GM10847 (cell line): ENCODE results near the gene AP4B1.

Source experiments
- POLR2A ChIP-seq: IDR thresholded peaks from 2 replicates; pipeline ENCODE4 v1.6.1; 2011; ENCODE audit not compliant: insufficient read length; ENCODE audit errors: extremely low read depth

Gene AP4B1

DNA sequence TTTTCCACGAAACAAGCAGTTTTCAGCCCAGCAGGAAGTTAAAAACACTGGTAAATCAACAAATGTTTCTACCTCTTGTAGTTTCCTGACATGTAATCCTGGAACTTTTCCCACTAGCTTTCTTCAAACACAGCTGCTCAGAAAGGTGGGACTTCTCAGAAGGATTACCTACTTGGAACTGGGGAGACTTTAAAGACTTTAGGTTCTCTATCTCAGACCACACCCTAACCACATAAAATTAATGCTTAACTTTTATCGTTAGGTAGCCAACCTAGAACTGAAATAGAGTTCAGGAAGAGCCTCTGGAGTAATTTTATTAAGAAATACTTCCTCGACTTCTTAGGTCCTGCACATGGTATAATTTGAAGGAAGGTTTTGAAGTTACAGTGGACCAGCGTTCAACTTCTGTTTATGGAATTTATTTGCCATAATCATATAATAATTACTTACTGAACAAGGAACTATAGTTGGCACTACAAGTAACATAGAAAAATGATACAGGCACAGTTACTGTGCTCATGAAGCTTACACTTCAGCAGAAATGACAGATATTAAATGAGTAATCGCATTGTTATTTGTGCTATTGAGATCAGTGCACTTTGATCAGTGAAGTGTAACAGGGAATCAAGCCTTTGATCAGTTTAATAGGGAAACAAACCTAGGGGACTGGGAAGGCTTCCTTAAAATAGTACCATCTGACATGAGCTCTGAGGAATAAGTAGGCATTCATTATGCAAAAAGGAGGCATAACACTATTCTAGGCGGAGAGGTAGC, 17.0 kb downstream of the AP4B1 start, which contains the start of gene BCL2L15:
TSS of gene BCL2L15 (minus strand) at position 180 of the 774 bp plus-strand sequence. CDS start 206 bp downstream, outside the sequence.
- TF ChIP-seq POLR2A = no peak

DNA sequence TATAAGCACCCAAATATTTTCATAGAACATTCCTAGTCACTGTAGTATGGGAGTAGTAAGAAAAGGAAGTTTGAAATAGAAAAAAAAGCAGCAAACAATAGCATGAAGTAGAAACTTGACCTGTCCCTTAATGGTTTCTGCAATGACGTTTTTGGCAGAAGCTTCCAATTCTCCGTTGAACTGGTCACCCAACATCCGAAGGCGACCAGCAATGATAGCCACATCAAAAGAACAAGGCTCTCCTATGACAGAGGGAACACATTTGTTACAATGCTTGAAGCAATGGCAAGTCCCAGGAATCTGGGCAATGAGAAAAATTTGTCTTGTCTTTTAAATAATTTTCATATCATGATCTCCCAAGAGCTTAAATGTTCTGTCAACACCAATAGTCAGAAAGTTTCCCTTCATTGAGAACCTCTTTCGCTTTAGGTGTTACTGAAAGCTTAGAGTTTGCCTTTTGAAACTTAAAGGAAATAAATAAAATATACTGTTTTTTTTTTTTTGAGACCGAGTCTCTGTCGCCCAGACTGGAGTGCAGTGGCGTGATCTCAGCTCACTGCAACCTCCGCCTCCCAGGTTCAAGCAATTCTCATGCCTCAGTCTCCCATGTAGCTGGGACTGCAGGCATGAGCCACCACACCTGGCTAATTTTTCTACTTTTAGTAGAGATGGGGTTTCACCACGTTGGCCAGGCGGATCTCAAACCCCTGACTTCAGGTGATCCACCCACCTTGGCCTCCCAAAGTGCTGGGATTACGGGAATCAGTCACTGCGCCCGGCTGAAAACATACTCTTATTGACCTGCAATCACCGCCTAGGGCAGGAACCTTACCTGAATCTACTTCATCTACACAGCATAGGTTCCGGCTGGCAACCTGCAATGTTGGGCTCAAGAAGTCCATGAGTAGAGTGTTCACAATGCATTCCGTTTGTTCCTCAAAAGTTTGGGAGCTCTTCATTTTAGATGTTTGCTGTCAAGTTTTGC, 17.9 kb downstream of the AP4B1 start:
- no peak for TF ChIP-seq POLR2A

DNA sequence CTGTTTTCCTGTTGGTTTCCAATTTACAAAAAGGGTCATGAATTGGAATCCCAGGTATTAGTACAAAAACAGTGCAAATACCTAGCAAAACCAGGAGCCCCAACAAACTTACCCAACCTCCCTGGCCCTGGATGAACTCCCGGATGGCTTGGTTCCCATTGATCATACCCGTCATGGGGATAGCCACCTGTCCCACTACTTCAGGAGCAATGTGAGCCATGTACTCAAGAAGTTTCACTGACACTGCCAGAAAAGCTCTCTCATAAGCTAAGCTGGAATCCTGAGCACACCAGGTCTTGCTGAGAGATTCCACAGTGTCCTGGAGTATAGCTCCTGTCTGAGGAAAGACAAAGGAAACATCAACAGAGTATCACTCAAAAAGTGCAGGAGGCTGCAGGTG, 22.9 kb downstream of the AP4B1 start:
- TF ChIP-seq POLR2A = no peak

DNA sequence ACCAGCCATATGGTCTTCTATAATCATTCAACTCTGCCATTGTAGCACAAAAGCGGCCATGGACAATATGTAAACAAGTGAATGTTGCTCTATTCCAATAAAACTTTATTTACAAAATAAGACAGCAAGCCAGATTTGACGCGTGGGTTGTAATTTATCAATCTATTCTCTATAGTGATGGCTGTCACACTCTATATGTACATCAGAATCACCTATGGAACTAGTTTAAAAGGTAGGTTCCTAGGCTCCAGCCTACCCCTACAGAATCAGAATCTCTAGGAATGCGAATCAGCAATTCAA, 24.9 kb downstream of the AP4B1 start:
- no peak for TF ChIP-seq POLR2A

DNA sequence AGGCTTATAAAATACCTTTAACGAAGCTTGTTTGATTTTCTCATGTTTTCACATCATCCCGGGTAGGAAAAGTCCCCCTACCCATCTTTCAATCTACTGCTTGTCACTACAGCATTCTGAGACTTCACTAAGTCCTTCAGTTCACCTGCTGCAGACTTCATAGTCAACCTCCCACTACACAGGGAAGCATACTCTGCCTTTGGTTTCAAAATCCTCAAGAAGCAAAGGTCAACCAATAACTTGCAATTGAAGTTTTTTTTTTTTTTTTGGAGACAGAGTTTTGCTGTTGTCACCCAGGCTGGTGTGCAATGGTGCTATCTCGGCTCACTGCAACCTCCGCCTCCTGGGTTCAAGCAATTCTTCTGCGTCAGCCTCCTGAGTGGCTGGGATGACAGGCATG, 28.4 kb downstream of the AP4B1 start:
- no peak for TF ChIP-seq POLR2A

DNA sequence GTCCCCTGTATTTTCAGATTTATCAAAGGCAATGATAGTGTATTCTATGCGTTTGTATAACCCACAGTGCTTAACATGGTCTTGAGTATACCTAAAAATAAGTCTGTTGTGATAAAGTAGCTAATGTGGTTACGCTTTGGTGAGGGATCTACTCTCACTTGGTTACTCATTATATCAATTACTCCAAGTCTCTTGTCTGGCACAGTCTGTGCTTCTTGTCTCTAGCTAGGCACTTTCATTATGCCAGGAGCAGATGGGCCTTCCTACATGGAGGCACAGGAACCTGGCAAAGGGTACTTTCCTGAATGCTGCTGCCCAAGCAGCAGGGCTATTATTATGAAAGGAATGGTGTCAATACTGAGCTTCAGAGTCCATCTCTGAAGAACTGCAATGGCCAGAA, 28.9 kb downstream of the AP4B1 start:
- no peak for TF ChIP-seq POLR2A

DNA sequence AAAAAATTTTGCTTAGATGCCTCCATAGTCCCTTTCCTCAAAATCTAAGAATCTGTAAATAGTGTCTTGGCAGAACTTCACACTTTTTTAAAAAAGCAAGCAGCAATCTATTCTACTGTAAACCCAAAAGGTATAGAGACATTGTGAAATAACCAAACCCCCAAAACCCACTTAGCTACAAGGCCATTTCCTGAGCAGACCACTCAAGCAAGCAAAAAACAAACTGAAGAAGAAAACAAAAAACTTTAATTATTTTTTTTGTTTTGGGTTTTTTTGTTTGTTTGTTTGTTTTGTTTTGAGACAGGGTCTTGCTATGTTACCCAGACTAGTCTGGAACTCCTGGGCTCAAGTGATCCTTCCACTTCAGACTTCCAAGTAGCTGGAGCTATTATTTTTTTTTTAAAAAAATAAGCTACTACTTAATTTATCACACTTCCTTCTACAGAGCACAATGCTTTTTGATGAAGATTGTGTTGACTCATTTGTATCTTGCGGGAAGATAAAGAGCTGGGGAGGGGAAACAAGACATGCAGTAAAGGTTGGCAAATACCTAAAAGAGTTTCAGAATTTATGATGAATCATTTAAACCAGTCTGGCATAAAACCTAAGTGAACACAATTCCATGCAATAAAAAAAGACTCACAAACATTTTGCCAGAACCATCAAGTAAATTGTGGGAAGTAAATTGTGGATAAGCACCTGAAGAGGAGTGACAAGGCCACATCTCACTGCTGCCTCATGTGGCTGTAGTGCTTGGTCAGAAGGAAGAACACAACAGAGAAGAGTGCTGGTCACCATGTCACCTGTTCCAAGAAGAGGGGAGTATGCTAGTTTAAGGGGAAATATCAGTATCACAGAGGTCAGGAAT, 30.4 kb downstream of the AP4B1 start:
- TF ChIP-seq POLR2A = no peak

DNA sequence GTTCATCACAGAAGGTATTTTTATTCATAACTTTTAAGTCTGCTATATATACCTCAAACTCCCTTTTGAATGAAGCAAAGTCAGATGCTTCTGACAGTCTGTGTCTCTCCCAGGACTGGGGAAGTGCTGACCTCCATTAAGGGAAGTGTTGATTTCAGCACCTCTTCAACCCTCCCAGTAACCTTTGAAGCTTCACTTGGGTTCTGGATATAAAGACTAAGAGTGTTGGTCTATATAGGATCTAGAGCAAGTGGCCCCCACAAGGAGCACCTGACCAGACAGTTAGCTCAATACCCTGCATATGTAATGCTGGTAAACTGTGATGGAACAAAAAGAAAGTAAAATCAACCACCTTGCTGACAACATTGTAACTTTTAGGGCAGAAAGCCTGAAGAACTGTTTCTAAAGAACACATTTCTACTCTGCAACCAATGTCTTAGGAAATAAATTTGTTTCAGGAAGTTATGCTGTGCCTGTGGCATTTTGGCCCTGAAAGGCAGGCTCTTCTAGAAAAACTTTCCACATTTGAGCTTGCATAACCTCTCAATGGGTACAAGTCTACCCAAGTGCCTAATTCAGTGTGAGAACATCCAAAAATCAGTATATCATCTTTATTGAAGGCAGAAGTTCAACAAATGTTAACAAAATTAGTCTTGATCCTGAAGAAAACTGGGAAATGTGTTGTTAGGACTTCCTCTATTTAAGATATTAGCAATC, 32.2 kb downstream of the AP4B1 start:
- no peak for TF ChIP-seq POLR2A

DNA sequence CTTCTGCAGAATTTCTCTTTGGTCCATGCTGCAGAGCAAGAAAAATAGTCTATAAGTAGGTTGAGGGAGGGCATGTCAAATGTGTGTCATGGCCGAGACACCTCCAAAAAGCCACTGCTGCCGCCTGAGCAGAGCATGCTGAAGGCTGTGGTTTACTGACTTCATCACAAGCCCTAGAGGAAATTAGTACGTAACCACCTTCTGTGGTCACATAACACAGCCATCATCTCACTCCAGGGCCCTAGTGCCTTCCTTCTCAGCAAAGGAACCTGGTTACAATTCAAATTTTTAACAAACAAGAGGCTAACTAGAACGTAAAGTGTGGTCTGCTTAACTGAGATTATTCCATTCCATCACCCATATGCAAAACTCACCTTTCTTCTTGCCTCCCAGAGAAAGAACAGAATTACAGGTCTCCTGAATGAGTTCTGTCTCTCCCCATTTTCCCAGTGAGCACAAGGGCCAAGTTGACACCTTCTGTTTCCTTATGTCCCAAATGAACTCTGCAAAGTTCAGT, 32.9 kb downstream of the AP4B1 start, which contains the start of gene PTPN22:
TSS of gene PTPN22 (minus strand) at position 116 of the 517 bp plus-strand sequence.
- peak; percentile 65 for TF ChIP-seq POLR2A

DNA sequence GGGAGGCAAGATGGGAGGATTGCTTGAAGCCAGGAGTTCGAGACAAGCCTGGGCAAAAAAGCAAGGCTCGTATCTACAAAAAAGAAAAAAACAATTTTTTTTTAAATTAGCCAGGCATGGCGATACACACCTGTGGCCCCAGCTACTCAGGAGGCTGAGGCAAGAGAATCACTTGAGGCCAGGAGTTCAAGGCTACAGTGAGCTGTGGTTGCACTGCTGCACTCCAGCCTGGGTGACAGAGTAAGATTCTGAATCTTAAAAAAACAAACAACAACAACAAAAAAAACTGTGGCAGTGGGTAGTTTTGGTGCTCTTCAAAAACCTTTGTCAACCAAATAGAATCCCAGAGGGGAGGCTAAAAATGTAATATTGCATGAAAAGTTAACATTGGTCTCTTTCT, 33.8 kb downstream of the AP4B1 start:
- TF ChIP-seq POLR2A = no peak

DNA sequence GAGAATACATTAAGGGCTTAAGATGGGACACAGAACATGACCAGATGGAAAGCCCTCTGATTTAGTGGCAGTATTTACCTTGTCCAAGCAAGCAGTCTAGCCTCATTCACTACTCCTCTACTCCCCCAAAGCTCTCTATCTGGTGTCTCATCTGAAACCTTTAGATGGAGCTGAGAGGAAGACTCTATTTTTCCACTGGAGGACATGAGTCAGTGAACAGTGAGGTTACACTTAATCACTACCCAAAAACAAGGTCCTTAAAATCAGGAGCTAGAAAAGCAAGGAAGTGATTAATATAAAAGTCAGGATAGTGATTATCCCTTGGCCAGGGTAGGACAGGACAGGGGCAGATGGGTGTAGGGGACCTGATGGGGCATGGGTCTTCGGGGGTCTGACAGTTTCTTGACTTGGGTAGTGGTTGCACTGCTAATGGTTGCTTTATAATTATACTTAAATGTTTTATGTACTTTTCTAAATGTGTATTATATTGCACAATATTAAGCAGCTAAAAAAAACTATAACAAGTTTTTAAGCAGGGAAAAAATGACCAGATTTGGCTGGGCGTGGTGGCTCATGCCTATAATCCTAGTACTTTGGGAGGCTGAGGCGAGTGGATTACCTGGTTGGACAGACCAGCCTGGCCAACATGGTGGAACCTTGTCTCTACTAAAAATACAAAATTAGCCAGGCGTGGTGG, 36.1 kb downstream of the AP4B1 start:
- TF ChIP-seq POLR2A = no peak

DNA sequence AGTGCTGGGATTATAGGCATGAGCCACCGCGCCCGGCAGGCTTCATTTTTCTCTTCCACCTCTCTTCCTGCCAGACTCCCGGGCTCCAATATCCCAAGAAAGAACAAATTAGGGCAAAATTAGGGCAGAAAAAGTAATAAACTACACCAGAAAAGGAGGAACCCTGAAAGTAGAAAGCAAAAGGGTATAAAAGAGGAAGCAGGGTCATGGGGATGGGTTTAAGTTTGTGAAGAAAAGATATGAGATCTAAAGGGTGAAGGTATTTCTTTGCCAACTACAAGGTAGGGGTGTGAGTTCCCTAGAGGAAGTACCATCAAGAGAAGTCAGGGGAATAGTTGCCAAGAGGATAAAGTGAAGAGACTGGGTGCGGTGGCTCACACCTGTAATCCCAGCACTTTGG, 43.0 kb downstream of the AP4B1 start:
- no peak for TF ChIP-seq POLR2A

DNA sequence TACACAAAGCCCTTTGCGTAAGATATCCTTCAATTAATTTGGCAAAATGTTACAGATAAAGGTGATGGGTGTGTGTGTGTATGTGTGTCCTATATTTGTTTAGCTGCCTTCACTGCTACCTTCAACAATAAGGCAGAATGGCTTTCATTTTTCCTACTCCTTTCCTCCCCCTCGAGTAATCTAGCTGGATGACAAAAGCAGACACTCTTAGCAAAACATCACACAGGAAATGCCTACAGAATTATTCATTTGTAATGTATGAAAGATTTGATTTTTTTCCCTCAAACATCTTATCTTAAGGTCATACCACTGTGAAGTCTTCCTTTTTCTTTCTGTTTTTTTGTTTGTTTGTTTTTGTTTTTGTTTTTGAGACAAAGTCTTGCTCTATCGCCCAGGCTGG, 43.7 kb downstream of the AP4B1 start:
- TF ChIP-seq POLR2A = no peak

DNA sequence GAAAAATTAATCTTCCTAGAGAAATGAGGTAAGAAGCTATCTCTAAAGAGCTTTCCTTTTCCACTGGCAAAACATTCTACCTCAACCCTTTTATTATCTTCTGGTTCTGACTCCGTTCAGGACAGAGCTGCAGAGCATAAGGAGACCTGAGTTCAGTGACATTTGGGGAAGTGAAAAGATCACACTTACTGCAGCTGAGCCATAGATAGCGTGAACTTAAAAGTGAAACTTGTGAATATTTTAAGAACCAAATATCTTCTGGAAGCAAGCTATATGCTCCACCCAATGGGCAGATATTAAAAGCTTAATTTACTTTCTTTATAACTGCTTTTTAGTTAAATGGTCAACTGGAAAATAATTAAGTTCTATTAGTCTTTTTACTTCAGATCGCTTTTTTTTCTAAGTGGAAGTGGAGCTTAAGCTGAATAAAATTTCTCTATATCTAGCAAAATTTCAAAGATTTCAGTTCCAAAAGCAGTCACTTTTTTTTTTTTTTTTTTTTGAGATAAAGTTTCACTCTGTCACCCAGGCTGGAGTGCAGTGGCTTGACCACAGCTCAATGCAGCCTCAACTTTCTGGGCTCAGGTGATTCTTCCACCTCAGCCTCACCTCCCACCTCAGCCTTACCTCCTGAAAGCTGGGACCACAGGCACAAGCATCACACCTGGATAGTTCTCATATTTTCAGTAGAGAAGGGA, 45.0 kb downstream of the AP4B1 start:
- no peak for TF ChIP-seq POLR2A

DNA sequence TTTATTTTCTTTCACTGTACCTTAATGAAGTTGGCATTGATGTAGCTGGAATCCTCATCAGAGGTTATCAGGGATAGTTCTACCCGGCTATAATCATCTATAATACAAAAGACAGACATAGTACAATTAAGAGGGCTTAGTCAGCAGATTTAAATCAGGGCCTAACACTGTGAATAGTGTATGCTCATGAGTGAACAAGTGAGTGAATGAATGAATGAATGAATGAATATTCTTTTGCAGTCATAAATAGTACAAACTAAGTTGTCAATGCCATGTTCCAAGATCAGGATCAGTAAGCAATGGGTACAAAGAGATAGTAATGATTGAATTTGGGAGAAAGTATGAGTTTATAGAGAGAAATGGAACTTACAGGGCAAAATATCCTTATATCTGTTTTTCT, 45.6 kb downstream of the AP4B1 start:
- no peak for TF ChIP-seq POLR2A
